Neuronal stem cell (in vitro differentiated cells): ENCODE measurements around the gene PNMA1.
A peak's percentile ranks its signal among the peaks of the same experiment; 100 is the strongest.

Experiments used
- DNase-seq: peaks from one replicate; pipeline ENCODE4 v3.0.0-alpha.2; 2013; ENCODE audit warnings: low spot score
- H2AFZ ChIP-seq: one replicate; pipeline ENCODE4 v1.6.1; 2013; ENCODE audit warnings: mild to moderate bottlenecking, low read length, inconsistent platforms
- H2AK5ac ChIP-seq: 2 replicates; pipeline ENCODE4 v1.6.1; 2013; ENCODE audit warnings: low read depth, mild to moderate bottlenecking, inconsistent platforms, low read length, moderate library complexity, mixed read lengths
- H2BK120ac ChIP-seq: 2 replicates; pipeline ENCODE4 v1.6.1; 2013; ENCODE audit warnings: low read depth, mild to moderate bottlenecking, inconsistent platforms, low read length, moderate library complexity, mixed read lengths
- H2BK12ac ChIP-seq: one replicate; pipeline ENCODE4 v1.6.1; 2013; ENCODE audit warnings: low read length, inconsistent platforms
- H2BK15ac ChIP-seq: 2 replicates; pipeline ENCODE4 v1.6.1; 2013; ENCODE audit warnings: mild to moderate bottlenecking, low read length, inconsistent platforms, mixed read lengths
- H2BK5ac ChIP-seq: one replicate; pipeline ENCODE4 v1.6.1; 2013; ENCODE audit warnings: inconsistent platforms, mild to moderate bottlenecking, low read length, moderate library complexity
- H3K14ac ChIP-seq: one replicate; pipeline ENCODE4 v1.6.1; 2013; ENCODE audit warnings: low read length, inconsistent platforms
- H3K18ac ChIP-seq: 2 replicates; pipeline ENCODE4 v1.6.1; 2013; ENCODE audit warnings: low read length, inconsistent platforms
- H3K23ac ChIP-seq: 2 replicates; pipeline ENCODE4 v1.6.1; 2013; ENCODE audit warnings: low read depth, mild to moderate bottlenecking, mixed read lengths, low read length, inconsistent platforms; ENCODE audit not compliant: poor library complexity
- H3K27ac ChIP-seq: replicated peaks from 3 replicates; pipeline ENCODE4 v1.5.1; 2013; ENCODE audit warnings: low read length, inconsistent platforms
- H3K27me3 ChIP-seq, 3 experiments: 2 replicates each; pipeline ENCODE4 v1.6.1; 2013; ENCODE audit warnings: low read length in 3 of 3, mild to moderate bottlenecking in 2 of 3, inconsistent platforms in 1 of 3, low read depth in 1 of 3, mixed read lengths in 1 of 3, moderate library complexity in 1 of 3; ENCODE audit not compliant: control insufficient read depth in 3 of 3, insufficient read depth in 3 of 3
- H3K36me3 ChIP-seq, 2 donors: replicated peaks in 1 of 2; 2 replicates each; pipeline ENCODE4 v1.6.1; 2013; ENCODE audit warnings: low read length in 2 of 2; ENCODE audit not compliant: control insufficient read depth in 2 of 2, insufficient read depth in 2 of 2
- H3K4ac ChIP-seq: 2 replicates; pipeline ENCODE4 v1.6.1; 2013; ENCODE audit warnings: inconsistent platforms, mild to moderate bottlenecking, low read length, moderate library complexity
- H3K4me1 ChIP-seq, 2 donors: 1 replicate in 1 of 2; 2 replicates in 1 of 2; pipeline ENCODE4 v1.6.1; 2013; ENCODE audit warnings: low read length in 2 of 2, low read depth in 1 of 2; ENCODE audit not compliant: control insufficient read depth in 2 of 2, insufficient read depth in 1 of 2
- H3K4me2 ChIP-seq: one replicate; pipeline ENCODE4 v1.6.1; 2013; ENCODE audit warnings: mild to moderate bottlenecking, low read length, inconsistent platforms; ENCODE audit not compliant: insufficient read depth, poor library complexity, severe bottlenecking
- H3K4me3 ChIP-seq, 2 donors: 2 replicates each; pipeline ENCODE4 v1.5.1; 2013; ENCODE audit warnings: low read length in 2 of 2, mild to moderate bottlenecking in 2 of 2, inconsistent platforms in 1 of 2, moderate library complexity in 1 of 2
- H3K79me1 ChIP-seq: one replicate; pipeline ENCODE4 v1.6.1; 2013; ENCODE audit warnings: low read depth, mild to moderate bottlenecking, inconsistent platforms, low read length, moderate library complexity
- H3K9ac ChIP-seq: one replicate; pipeline ENCODE4 v1.6.1; 2013; ENCODE audit warnings: mild to moderate bottlenecking, low read depth, low read length, inconsistent platforms; ENCODE audit not compliant: poor library complexity
- H3K9me3 ChIP-seq, 2 donors: replicated peaks in 1 of 2; 2 replicates each; pipeline versions ENCODE3 to v1.6.1; 2013; ENCODE audit warnings: low read length in 2 of 2, mild to moderate bottlenecking in 2 of 2, inconsistent platforms in 1 of 2, low read depth in 1 of 2, mixed read lengths in 1 of 2, moderate library complexity in 1 of 2; ENCODE audit not compliant: control insufficient read depth in 2 of 2, insufficient read depth in 1 of 2
- H4K8ac ChIP-seq: one replicate; pipeline ENCODE4 v1.6.1; 2013; ENCODE audit warnings: low read depth, mild to moderate bottlenecking, inconsistent platforms, low read length, moderate library complexity
- H4K91ac ChIP-seq: one replicate; pipeline ENCODE4 v1.6.1; 2013; ENCODE audit warnings: low read length, low read depth, mild to moderate bottlenecking, inconsistent platforms; ENCODE audit not compliant: poor library complexity
- WGBS, 2 donors: extraction: QIAGEN DNeasy Blood & Tissue Kit; methylation state at CpG; one replicate each; pipeline ENCODE4 v1.1.7; 2013; ENCODE audit warnings: missing lambda C conversion rate in 2 of 2, mixed read lengths in 1 of 2; ENCODE audit not compliant: insufficient read length in 2 of 2, insufficient replicate concordance in 1 of 2; ENCODE audit errors: extremely low coverage in 2 of 2; 5-methylcytosine and 5-hydroxymethylcytosine counted together

Gene PNMA1

GRCh38 chr14:73717711-73718417 is 3.7 kb upstream of the PNMA1 start:
- Histone ChIP-seq H2BK5ac (no peak overlapping the region), H2BK15ac (peak overlapping the region; percentile 13), H2BK12ac (peak overlapping the region; percentile 24), H3K36me3 (peaks cover 8 to 68% of the 10 kb centered on the region in 2 donors), H3K27ac (peak overlapping the region; percentile 42), H2AFZ (no peak overlapping the region), H3K23ac (no peak overlapping the region), H3K4me2 (peak overlapping the region; percentile 89), H3K79me1 (peaks cover 3% of the 10 kb centered on the region), H3K9me3 (peaks cover 0 to 2% of the 10 kb centered on the region in 2 donors), H3K4me1 (peaks cover 15 to 23% of the 10 kb centered on the region in 2 donors), H3K18ac (peak overlapping the region; percentile 94), H3K27me3 (no peaks in the 10 kb centered on the region), H4K8ac (no peak overlapping the region), H3K4me3 (peak overlapping the region in 1 of 2 donors; percentile 81), H3K4ac (no peak overlapping the region), H3K9ac (peak overlapping the region; percentile 53), H3K14ac (no peak overlapping the region), H4K91ac (no peak overlapping the region), H2BK120ac (peak overlapping the region; percentile 85), H2AK5ac (peak overlapping the region; percentile 20)
- no peak for DNase-seq
- WGBS, 2 donors: no CpG with 5 or more reads among the region's 20 CpGs

GRCh38 chr14:73717266-73717665 is 3.1 kb upstream of the PNMA1 start:
- no peak for DNase-seq

GRCh38 chr14:73715707-73716106 is 1.5 kb upstream of the PNMA1 start:
- no peak overlapping the region for H4K8ac ChIP-seq
- H3K9me3 ChIP-seq: peaks cover 0 to 2% of the 10 kb centered on the region in 2 donors
- no peak overlapping the region for H3K4me3 ChIP-seq
- DNase-seq: no peak
- H3K4me2 ChIP-seq: no peak overlapping the region
- H2BK120ac ChIP-seq: no peak overlapping the region
- no peak overlapping the region for H3K18ac ChIP-seq
- no peak overlapping the region for H3K14ac ChIP-seq
- no peak overlapping the region for H3K4ac ChIP-seq
- WGBS, 2 donors: no CpG with 5 or more reads among the region's 4 CpGs
- no peak overlapping the region for H3K23ac ChIP-seq
- no peak overlapping the region for H3K27ac ChIP-seq
- no peak overlapping the region for H2AK5ac ChIP-seq
- peak overlapping the region; percentile 24 for H3K9ac ChIP-seq
- no peak overlapping the region for H2BK5ac ChIP-seq
- H2BK15ac ChIP-seq: no peak overlapping the region
- H2BK12ac ChIP-seq: no peak overlapping the region
- peaks cover 9% of the 10 kb centered on the region for H3K79me1 ChIP-seq
- H3K36me3 ChIP-seq: peaks cover 2 to 57% of the 10 kb centered on the region in 2 donors
- no peaks in the 10 kb centered on the region for H3K27me3 ChIP-seq
- no peak overlapping the region for H4K91ac ChIP-seq
- no peak overlapping the region for H2AFZ ChIP-seq
- H3K4me1 ChIP-seq: peaks cover 17 to 26% of the 10 kb centered on the region in 2 donors

More at GRCh38 chr14:73717266-73717665, 3.1 kb upstream of the PNMA1 start:
- Histone ChIP-seq H2BK12ac (no peak overlapping the region), H3K4me1 (peaks cover 15 to 23% of the 10 kb centered on the region in 2 donors), H4K8ac (no peak overlapping the region), H3K4me3 (peak overlapping the region in 1 of 2 donors; percentile 24), H2BK15ac (no peak overlapping the region), H3K27ac (no peak overlapping the region), H3K4me2 (peak overlapping the region; percentile 29), H3K36me3 (peaks cover 4 to 63% of the 10 kb centered on the region in 2 donors), H3K23ac (no peak overlapping the region), H2BK120ac (no peak overlapping the region), H3K79me1 (peaks cover 6% of the 10 kb centered on the region), H2AFZ (no peak overlapping the region), H3K14ac (no peak overlapping the region), H3K27me3 (no peaks in the 10 kb centered on the region), H3K9ac (no peak overlapping the region), H3K9me3 (peaks cover 0 to 2% of the 10 kb centered on the region in 2 donors), H4K91ac (no peak overlapping the region), H2BK5ac (no peak overlapping the region), H3K18ac (no peak overlapping the region), H3K4ac (no peak overlapping the region), H2AK5ac (peak overlapping the region; percentile 40)
- WGBS, 2 donors: no CpG with 5 or more reads among the region's 3 CpGs

- Histone ChIP-seq H3K18ac (no peak overlapping the region), H3K4me2 (no peak overlapping the region), H3K9ac (no peak overlapping the region), H2BK5ac (no peak overlapping the region), H3K27ac (no peak overlapping the region), H2AK5ac (no peak overlapping the region), H2BK15ac (no peak overlapping the region), H4K8ac (no peak overlapping the region), H3K36me3 (peaks cover 2 to 56% of the 10 kb centered on the region in 2 donors), H2AFZ (peak overlapping the region; percentile 93), H2BK12ac (no peak overlapping the region), H3K9me3 (peaks cover 0 to 2% of the 10 kb centered on the region in 2 donors), H2BK120ac (no peak overlapping the region), H3K23ac (no peak overlapping the region), H3K4me1 (peaks cover 17 to 25% of the 10 kb centered on the region in 2 donors), H3K4ac (no peak overlapping the region), H3K4me3 (peak overlapping the region in 1 of 2 donors; percentile 99), H3K14ac (no peak overlapping the region), H3K79me1 (peaks cover 9% of the 10 kb centered on the region), H3K27me3 (no peaks in the 10 kb centered on the region), H4K91ac (no peak overlapping the region)
- DNase-seq: no peak
- WGBS, 2 donors: no CpG with 5 or more reads among the region's 7 CpGs
These were observed 485 bp upstream of the PNMA1 start for GRCh38 chr14:73714656-73715081.
